Medulla oblongata (tissue), 1 donor: ENCODE results near the gene TIPARP.

Experiments used
- DNase-seq: peaks from one replicate; pipeline ENCODE4 v3.0.0-alpha.2; 2015; ENCODE audit errors: extremely low spot score

TIPARP gene

GRCh38 chr3:156675830-156676767 is 1.7 kb downstream of the TIPARP start:
- peak; percentile 48 for DNase-seq

DNA sequence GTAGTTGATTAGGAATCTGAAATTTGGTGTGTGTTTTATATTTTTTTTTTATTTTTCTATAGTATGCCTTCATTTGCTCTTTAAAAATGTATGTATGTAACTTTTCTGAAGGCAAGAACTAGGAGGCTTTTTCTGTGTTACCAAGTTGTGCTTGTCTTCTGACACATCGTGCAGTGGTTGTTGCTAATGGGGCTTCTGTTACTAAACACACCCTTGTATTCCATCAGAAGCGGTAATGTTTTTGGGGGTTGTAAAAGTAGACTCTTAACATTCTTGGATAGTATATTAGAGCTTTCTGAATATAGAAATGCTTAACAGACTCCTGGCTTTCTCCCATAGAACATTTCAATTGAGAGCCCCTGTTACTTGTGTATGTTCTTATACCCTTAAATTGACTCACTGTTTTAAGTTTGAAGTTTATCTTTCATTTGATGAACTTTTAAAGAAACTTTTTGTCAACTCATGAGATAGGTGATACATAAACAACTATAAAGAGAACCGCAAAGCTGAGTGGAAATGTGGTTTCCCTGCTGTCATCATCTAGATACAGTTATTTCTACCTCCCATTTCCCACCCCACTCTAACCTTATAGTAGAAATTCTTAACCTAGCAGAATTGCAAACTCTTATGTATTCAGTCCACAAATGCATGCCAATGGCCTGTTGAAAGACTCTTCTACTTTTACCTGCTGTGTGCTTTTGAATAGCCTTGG is 2.5 kb downstream of the TIPARP start:
- DNase-seq = no peak

- DNase-seq = peak; percentile 45
Measured at GRCh38 chr3:156677536-156677935, 3.1 kb downstream of the TIPARP start.

DNA sequence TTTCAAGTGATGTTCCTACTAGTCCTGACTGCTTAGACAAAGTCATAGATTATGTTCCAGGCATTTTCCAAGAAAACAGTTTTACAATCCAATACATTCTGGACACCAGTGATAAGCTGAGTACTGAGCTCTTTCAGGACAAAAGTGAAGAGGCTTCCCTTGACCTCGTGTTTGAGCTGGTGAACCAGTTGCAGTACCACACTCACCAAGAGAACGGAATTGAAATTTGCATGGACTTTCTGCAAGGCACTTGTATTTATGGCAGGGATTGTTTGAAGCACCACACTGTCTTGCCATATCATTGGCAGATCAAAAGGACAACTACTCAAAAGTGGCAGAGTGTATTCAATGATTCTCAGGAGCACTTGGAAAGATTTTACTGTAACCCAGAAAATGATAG is 3.8 kb downstream of the TIPARP start:
- no peak for DNase-seq

- no peak for DNase-seq
Measured at GRCh38 chr3:156680243-156680914, 6.0 kb downstream of the TIPARP start.

- peak; percentile 38 for DNase-seq
Measured at GRCh38 chr3:156681002-156681401, 6.6 kb downstream of the TIPARP start.

DNA sequence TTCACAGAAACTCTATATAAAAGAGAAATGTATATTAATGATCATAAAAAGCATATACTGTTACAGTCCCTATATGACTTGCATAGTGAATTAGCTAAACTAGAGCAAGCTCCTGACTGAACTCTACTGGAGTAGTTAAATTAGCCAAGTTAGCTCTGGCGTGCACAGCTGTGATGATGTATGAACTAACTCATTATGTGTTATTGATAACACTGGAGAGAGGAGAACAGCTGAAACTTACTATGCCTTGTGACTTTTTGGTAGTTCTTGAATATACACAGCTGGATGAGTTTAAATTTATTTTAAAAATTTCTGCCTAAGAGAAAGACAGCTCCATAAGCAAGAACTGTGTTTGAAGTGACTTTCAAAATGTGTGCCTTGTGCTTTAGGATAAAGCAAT is 8.1 kb downstream of the TIPARP start:
- DNase-seq = no peak

DNA sequence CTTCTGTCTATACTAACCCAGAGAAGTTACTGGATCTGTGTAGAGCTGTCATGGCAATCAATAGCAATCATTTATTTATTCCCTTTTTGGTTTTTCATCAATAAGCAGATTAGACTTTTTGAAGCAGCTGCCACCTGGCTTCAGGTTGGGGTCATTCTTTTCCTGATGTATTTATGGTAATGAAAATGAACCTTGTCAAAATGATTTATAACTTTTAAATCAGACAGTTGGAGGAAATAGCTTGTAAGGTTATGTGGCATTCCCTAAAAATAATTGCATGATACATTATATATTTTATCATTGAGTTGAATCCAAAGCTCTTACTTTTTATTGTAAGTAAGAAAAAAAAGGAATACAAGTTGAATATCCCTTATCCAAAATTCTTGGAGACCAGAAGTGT is 8.6 kb downstream of the TIPARP start:
- DNase-seq = no peak

GRCh38 chr3:156685198-156685597 is 10.8 kb downstream of the TIPARP start:
- no peak for DNase-seq

DNA sequence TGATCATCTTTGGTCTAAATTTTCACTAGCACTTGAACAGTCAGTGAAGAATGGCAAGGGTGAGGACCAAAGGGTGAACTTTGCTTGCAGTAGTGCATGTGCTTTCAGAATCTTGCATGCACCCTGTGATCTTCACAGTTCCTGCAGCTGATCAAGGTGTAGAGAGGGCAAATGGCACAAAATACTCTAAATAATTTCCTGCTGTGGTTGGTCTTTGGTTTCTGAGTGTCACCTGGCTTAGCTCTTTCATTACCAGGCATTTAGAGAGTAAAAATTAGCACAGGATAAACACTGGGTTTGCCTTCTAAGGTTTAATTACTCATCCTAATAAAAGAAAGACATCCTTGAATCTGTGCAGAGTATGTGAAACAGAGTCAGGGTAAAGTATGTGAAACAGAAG is 11.4 kb downstream of the TIPARP start:
- no peak for DNase-seq

- no peak for DNase-seq
Measured at GRCh38 chr3:156687023-156687422, 12.6 kb downstream of the TIPARP start.

DNA sequence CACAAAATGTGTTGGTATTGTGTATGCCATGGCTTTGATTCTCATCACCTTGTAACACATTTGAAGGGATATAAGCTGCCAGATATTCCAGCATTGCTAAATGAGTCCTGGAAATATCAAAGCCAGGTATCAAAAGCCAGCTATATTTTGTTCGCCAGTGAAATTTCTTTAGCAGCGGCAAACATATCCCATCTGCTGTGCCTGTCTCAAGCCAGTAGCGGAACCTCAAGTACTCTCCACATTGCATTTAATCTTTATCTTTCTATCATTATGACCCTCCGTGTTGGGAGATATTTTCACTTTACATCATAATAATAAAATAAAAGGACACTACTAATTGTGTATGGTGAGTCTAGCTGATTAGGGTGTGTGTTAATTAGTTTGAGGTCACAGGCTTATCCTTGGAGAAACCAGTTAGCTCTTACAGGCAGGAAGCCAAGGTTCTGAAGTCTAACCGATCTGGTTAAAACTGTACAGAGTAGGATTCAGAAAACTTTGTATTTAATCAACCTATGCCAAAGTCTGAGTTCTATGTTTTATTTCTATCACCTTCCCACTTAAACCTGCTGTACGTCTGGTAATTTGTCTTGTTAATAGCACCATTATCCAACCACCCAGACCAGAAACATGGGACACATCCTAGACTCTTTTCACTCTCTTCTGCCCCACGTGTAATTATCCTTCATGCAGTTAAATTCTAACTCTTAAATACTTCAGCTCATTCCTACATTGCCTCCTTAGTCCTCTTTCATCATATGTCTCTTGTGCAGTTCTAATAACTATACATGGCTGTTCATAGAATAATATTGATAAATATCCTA is 14.5 kb downstream of the TIPARP start:
- DNase-seq = no peak

DNA sequence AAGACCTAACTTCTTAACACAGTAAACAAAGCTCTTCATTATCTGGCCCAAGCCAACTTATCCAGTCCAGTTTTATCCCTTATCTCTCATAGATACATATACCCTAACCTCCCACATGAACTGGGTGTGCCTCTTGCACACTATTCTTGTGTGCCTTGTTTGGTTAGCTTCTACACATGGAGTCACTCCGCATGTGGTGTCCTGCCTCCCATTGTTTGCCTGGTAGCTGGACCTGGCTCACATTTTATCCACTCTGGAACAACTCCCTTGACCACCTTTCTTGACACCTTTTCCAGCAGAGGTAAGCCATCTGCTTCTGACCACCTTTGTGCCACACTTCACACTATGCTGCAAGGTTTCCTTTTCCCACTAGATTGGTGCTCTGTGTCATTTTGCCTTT is 15.2 kb downstream of the TIPARP start:
- DNase-seq = no peak

DNA sequence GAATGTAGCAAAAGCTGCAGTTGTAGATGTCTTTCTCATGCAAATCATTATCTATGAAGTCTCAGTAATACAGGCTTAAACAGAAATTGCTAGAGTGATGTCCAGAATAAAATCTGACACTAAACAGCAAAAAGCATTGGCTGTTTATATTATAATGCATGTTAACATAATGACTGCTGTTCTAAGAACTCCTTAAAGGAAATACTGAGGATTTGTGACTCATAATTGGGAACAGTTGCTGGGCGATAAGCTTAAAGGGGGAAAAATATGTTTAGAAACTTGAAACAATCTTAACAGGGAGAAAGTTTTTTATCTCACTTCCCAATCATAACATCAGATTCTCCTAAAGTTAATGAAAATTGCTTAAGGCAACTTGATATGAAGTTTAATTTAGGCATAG is 17.5 kb downstream of the TIPARP start:
- no peak for DNase-seq

GRCh38 chr3:156693166-156693565 is 18.8 kb downstream of the TIPARP start:
- DNase-seq = no peak

- no peak for DNase-seq
Measured at GRCh38 chr3:156694536-156694935, 20.1 kb downstream of the TIPARP start.

- DNase-seq = no peak
Measured at GRCh38 chr3:156702367-156702766, 28.0 kb downstream of the TIPARP start.

- no peak for DNase-seq
Measured at GRCh38 chr3:156704370-156705036, 30.1 kb downstream of the TIPARP start.

- DNase-seq = peak; percentile 55
Measured at GRCh38 chr3:156705761-156706616, 31.6 kb downstream of the TIPARP start.

DNA sequence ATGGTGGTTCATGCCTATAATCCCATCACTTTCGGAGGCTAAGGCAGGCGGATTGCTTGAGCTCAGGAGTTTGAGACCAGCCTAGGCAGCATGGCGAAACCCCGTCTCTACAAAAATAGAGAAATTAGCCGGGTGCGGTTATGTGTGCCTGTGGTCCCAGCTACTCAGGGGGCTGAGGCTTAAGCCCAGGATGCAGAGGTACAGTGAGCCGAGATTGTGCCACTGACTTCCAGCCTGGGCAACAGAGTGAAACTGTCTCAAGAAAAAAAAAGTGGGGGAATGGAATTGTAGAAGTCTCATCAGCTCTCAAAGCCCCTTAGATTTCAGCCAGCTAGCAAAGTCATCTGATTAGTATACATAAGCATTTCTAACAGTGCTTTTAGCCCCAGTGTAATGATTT is 33.2 kb downstream of the TIPARP start:
- DNase-seq = no peak
